A673 (cell line): ENCODE data around the gene PIK3AP1. TPM values are rescaled to one million over a fixed set of nuclear protein-coding genes. Genes with fewer than 3 reads are reported as not detected.

Experiments
- Bru-seq: library from RNA; stranded (reverse); fragments of 400-500 nt; gene quantifications from one replicate; lab custom pipeline; 2021; lab: Mats Ljungman, UMichigan
- BruChase-seq, 2 experiments: library from RNA; stranded (reverse); fragments of 400-500 nt; gene quantifications; one replicate each; lab custom pipeline; 2021; lab: Mats Ljungman, UMichigan
- BruUV-seq: library from RNA; stranded (reverse); fragments of 400-500 nt; replicated peaks from 2 replicates; lab custom pipeline; 2021; lab: Mats Ljungman, UMichigan
- CTCF ChIA-PET: fragments of 300-600 bp; sonication (Branson Sonifier 250); formaldehyde crosslinking; loops from one replicate; lab custom pipeline; 2022; ENCODE audit warnings: antibody characterized with exemption; lab: Charles Lee
- POLR2A ChIA-PET: fragments of 300-600 bp; sonication (Branson Sonifier 250); formaldehyde crosslinking; loops from one replicate; lab custom pipeline; 2022; ENCODE audit warnings: antibody characterized with exemption; ENCODE audit not compliant: low non-redundant PET; lab: Charles Lee
- DNase-seq: peaks from one replicate; pipeline ENCODE4 v3.0.0-alpha.2; 2015; ENCODE audit warnings: low spot score
- H3K27ac ChIP-seq: fragments of 200-600 bp; sonication (generic); 2 replicates; pipeline ENCODE4 v1.5.1; 2016; ENCODE audit warnings: mixed run types, low read depth, mild to moderate bottlenecking, mixed read lengths, antibody characterized with exemption, low read length; ENCODE audit not compliant: poor library complexity, severe bottlenecking
- H3K27me3 ChIP-seq: fragments of 200-600 bp; sonication (generic); replicated peaks from 2 replicates; pipeline ENCODE4 v1.6.1; 2017; ENCODE audit warnings: mixed run types, low read depth, mild to moderate bottlenecking, mixed read lengths, antibody characterized with exemption, low read length; ENCODE audit not compliant: insufficient read depth, poor library complexity
- H3K36me3 ChIP-seq: fragments of 200-600 bp; sonication (generic); 2 replicates; pipeline ENCODE4 v1.6.1; 2016; ENCODE audit warnings: mixed run types, mild to moderate bottlenecking, mixed read lengths, antibody characterized with exemption, low read length; ENCODE audit not compliant: insufficient read depth, poor library complexity, severe bottlenecking
- H3K4me1 ChIP-seq: fragments of 200-600 bp; sonication (generic); 2 replicates; pipeline ENCODE4 v1.6.1; 2017; ENCODE audit warnings: mixed run types, mild to moderate bottlenecking, mixed read lengths, antibody characterized with exemption, low read length; ENCODE audit not compliant: insufficient read depth, poor library complexity, severe bottlenecking
- H3K4me3 ChIP-seq: fragments of 200-600 bp; sonication (generic); 2 replicates; pipeline ENCODE4 v1.5.1; 2016; ENCODE audit warnings: low read depth, mixed run types, mild to moderate bottlenecking, mixed read lengths, low read length; ENCODE audit not compliant: poor library complexity, severe bottlenecking
- H3K9me3 ChIP-seq: fragments of 200-600 bp; sonication (generic); 2 replicates; pipeline ENCODE4 v1.6.1; 2016; ENCODE audit warnings: mixed run types, low read depth, mild to moderate bottlenecking, mixed read lengths, antibody characterized with exemption, low read length; ENCODE audit not compliant: poor library complexity, severe bottlenecking
- CTCF ChIP-seq: fragments of 300-800, 200-600 bp; sonication (generic); conservative IDR thresholded peaks from 2 replicates; pipeline ENCODE4 v1.5.1; 2017; ENCODE audit warnings: low read depth, mild to moderate bottlenecking, antibody characterized with exemption, low read length, moderate library complexity, mixed read lengths
- EZH2 ChIP-seq: fragments of 200-600 bp; sonication (generic); IDR thresholded peaks from 2 replicates; pipeline ENCODE4 v1.6.1; 2017; ENCODE audit warnings: borderline replicate concordance, low read depth, mild to moderate bottlenecking, mixed read lengths, antibody characterized with exemption, low read length; ENCODE audit not compliant: poor library complexity, severe bottlenecking
- intact Hi-C: fragments of 100-400 bp; cut with micrococcal nuclease; formaldehyde crosslinking; loops from one replicate; pipeline ENCODE4 v1.10.0; 2022; ENCODE audit not compliant: unreplicated experiment
- long read RNA-seq: library from polyadenylated mRNA; stranded (forward); transcript quantifications from one replicate; pipeline ENCODE4 v2.0.0, GENCODE V29; 2022
- total RNA-seq: library from RNA; stranded (reverse); gene quantifications from 2 replicates; pipeline ENCODE4 v1.2.3, GENCODE V29; 2021

Gene PIK3AP1
- 0.24 and 0.37 TPM in 2 replicates for total RNA-seq
- percentile 19 among the genes with signal in this experiment for Bru-seq, nascent RNA
- percentile 13 among the genes with signal in this experiment for BruChase-seq, experiment 1, labeled RNA remaining after a 2-hour chase
- percentile 16 among the genes with signal in this experiment for BruChase-seq, experiment 2, labeled RNA remaining after a 6-hour chase
- long read RNA-seq, partial matches to known transcripts: 1 of 3 reads
- long read RNA-seq, other reads (novel, unspliced or antisense): 2 of 3 reads

- H3K36me3 ChIP-seq: no peaks in the 10 kb centered on the region
- intact Hi-C loops: no loop called here
- peaks cover 9% of the 10 kb centered on the region for H3K27me3 ChIP-seq
- peak within 1 kb of the TSS; percentile 44 for H3K4me3 ChIP-seq
- no peak within 1 kb of the TSS for H3K27ac ChIP-seq
- ChIA-PET POLR2A (no interaction called here), CTCF (no interaction called here)
- H3K4me1 ChIP-seq: peaks cover 5% of the 10 kb centered on the region
- TF ChIP-seq CTCF: no peak
- no peak for TF ChIP-seq EZH2
- peak; percentile 19 for DNase-seq
- H3K9me3 ChIP-seq: no peaks in the 10 kb centered on the region
- BruUV-seq: no TSS peak
These were observed at the start of gene PIK3AP1 for GRCh38 chr10:96720422-96721206. Gene PIK3AP1 (minus strand): TSS chr10:96720514. CDS start chr10:96720394, 120 bp downstream.

GRCh38 chr10:96768136-96768535, 47.8 kb upstream of the PIK3AP1 start:
- H3K4me3 ChIP-seq: no peak overlapping the region
- CTCF ChIA-PET: no interaction called here

More at GRCh38 chr10:96768136-96768535, 47.8 kb upstream of the PIK3AP1 start:
- Histone ChIP-seq H3K9me3 (no peaks in the 10 kb centered on the region), H3K36me3 (no peaks in the 10 kb centered on the region), H3K27ac (no peak overlapping the region), H3K27me3 (no peaks in the 10 kb centered on the region), H3K4me1 (no peaks in the 10 kb centered on the region)
- TF ChIP-seq CTCF (no peak), EZH2 (no peak)
- DNase-seq: no peak
- intact Hi-C loops: loop anchor here (10.0 kb wide), 1 partner anchor 257 kb away; no protein-coding TSS in a partner anchor
- POLR2A ChIA-PET: no interaction called here
- BruUV-seq: no TSS peak
